ENCODE data around the gene CDK17. TPM values are rescaled to one million over a fixed set of nuclear protein-coding genes. Genes with fewer than 3 reads are reported as not detected.
"Not testable (repeated sequence)": the region's sequence is repeated elsewhere in the genome, so short reads cannot be mapped to it uniquely, and the experiment has no call there.

The CDK17 gene
- total RNA-seq, 1 experiment from 2014 or later = 21.4 TPM

- H3K9me3 ChIP-seq (ENCODE audit: control insufficient read depth in 1 of 2, insufficient read depth in 1 of 2, low read depth in 1 of 2, low read length in 2 of 2) = peaks cover 3 to 10% of the 10 kb centered on the region in 2 experiments; a peak in 2 of 4 replicates
- no peaks in the 10 kb centered on the region for H3K9me2 ChIP-seq (ENCODE audit: insufficient read depth)
- BruUV-seq (replicated peaks) = no TSS peak
- no peak overlapping the region for H3K4me3 ChIP-seq (replicated peaks in 1 of 2; ENCODE audit: low read depth in 1 of 2, low read length in 2 of 2)
- H3K27ac ChIP-seq (ENCODE audit: low read depth, low read length) = no peak overlapping the region
- RAD21 ChIA-PET (ENCODE audit: low non-redundant PET in 1 of 2, low total read pairs in 2 of 2, uncharacterized antibody in 2 of 2, unreplicated experiment in 2 of 2) = no interaction called here
- no peaks in the 10 kb centered on the region for H3K4me1 ChIP-seq (ENCODE audit: control insufficient read depth in 1 of 2, insufficient read depth in 2 of 2, low read length in 2 of 2)
- no peak for DNase-seq (ENCODE audit: low read depth, low spot score)
- no peak overlapping the region for H3K4me2 ChIP-seq (ENCODE audit: low read length)
- intact Hi-C loops (cut with micrococcal nuclease) = no loop called here
- H4K20me1 ChIP-seq (ENCODE audit: insufficient read depth) = no peaks in the 10 kb centered on the region
- H3K27me3 ChIP-seq (ENCODE audit: insufficient read depth, low read length) = no peaks in the 10 kb centered on the region
- CTCF ChIA-PET = no interaction called here
- peaks cover 55% of the 10 kb centered on the region for H3K79me2 ChIP-seq (ENCODE audit: insufficient read depth, low read length)
- ATAC-seq = no peak
- no peak for TF ChIP-seq ZBTB33 (IDR thresholded peaks at IDR 0.05; ENCODE audit: extremely low read depth, insufficient replicate concordance, low read length)
- no peak for TF ChIP-seq CEBPB (IDR thresholded peaks at IDR 0.05; ENCODE audit: low read depth)
- TF ChIP-seq ZNF274 (IDR thresholded peaks at IDR 0.05; ENCODE audit: low read depth, low read length) = no peak
- TF ChIP-seq ELF1 (IDR thresholded peaks at IDR 0.05; ENCODE audit: borderline replicate concordance, low read depth) = no peak
- no peak for TF ChIP-seq CBX3 (IDR thresholded peaks at IDR 0.05; ENCODE audit: low read depth)
- no peaks in the 10 kb centered on the region for H3K36me3 ChIP-seq (ENCODE audit: control insufficient read depth in 1 of 2, insufficient read depth in 2 of 2, low read length in 2 of 2)
- no peak overlapping the region for H2AFZ ChIP-seq (ENCODE audit: low read depth, low read length, poor library complexity, severe bottlenecking)
- no peak overlapping the region for H3K9ac ChIP-seq (ENCODE audit: low read length)
- POLR2A ChIA-PET = no interaction called here
Measured at GRCh38 chr12:96343347-96343954, 56.8 kb downstream of the CDK17 start.

DNA sequence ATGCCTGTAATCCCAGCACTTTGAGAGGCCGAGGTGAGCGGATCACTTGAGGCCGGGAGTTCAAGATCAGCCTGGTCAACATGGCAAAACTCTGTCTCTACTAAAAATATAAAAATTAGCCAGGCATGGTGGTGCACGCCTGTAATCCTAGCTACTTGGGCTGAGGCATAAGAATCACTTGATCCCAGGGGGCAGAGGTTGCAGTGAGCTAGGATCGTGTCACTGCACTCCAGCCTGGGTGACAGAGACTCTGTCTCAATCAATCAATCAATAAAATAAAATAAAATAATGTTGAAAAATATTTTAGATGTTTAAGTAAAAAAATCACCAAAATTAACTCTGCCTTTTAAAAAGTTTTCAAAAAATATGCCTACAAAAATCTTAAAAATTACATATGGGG lies 60.6 kb downstream of the CDK17 start:
- H3K9me2 ChIP-seq (ENCODE audit: insufficient read depth); H3K4me3 ChIP-seq (replicated peaks in 1 of 2; ENCODE audit: low read depth in 1 of 2, low read length in 2 of 2); ATAC-seq; H3K4me1 ChIP-seq (ENCODE audit: control insufficient read depth in 1 of 2, insufficient read depth in 2 of 2, low read length in 2 of 2); H3K27me3 ChIP-seq (ENCODE audit: insufficient read depth, low read length); H4K20me1 ChIP-seq (ENCODE audit: insufficient read depth); BruUV-seq (replicated peaks); POLR2A ChIA-PET; intact Hi-C loops (cut with micrococcal nuclease); H3K4me2 ChIP-seq (ENCODE audit: low read length); H3K27ac ChIP-seq (ENCODE audit: low read depth, low read length); H2AFZ ChIP-seq (ENCODE audit: low read depth, low read length, poor library complexity, severe bottlenecking); RAD21 ChIA-PET (ENCODE audit: low non-redundant PET in 1 of 2, low total read pairs in 2 of 2, uncharacterized antibody in 2 of 2, unreplicated experiment in 2 of 2); H3K9ac ChIP-seq (ENCODE audit: low read length); DNase-seq (ENCODE audit: low read depth, low spot score); CTCF ChIA-PET; H3K36me3 ChIP-seq (ENCODE audit: control insufficient read depth in 1 of 2, insufficient read depth in 2 of 2, low read length in 2 of 2): not testable (repeated sequence)
- peaks cover 49% of the 10 kb centered on the region for H3K79me2 ChIP-seq (ENCODE audit: insufficient read depth, low read length)
- H3K9me3 ChIP-seq (ENCODE audit: control insufficient read depth in 1 of 2, insufficient read depth in 1 of 2, low read depth in 1 of 2, low read length in 2 of 2) = peaks cover 0 to 10% of the 10 kb centered on the region in 2 experiments; a peak in 2 of 4 replicates

Measured in HCT116 (cell line).